ENCODE measurements around the gene STXBP4.

STXBP4 gene

GRCh38 chr17:54968988-54969332, 395 bp downstream of the STXBP4 start:
- peak overlapping the region; percentile 77 for H4K91ac ChIP-seq (ENCODE audit: low read depth, low read length)

DNA sequence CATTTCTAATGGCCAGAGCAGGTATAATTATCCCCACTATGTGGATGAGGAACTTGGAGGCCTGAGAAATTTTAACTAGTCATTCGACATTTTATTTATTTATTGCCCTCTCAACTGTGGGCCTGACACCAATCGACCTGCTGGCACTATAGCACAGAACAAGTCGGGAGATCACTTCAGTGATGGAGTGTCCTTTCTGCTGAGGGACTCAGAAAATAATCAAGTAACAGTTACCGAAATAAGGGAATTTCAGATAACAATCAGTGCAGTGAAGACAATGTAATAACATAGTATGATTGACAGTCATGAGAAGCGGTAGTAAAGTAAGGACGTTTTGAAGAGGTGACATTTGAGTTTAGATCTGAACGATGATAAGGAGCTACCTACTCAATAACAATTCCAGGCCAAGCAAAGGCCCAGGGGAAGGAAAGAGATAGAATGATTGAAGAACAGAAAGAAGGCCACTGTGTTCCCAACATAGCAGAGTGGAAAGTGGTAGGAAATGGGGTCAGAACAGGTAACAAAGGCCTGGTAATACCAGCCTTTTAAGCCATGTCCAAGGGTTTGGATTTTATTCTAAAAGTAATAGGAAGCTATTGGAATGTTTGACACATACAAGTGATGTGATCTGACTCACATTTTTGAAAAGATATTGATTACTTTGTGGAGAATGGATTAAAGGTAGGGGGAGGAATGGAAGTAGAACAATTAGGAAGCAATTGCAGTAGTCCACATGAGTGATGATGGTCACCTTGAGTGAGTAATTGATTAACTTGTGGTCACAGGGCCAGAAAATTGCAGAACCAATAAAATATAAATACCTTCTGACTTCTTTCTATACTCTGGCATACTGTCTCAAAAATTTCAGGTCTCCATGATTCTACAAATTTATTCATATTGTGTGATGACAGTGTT, 1.4 kb downstream of the STXBP4 start:
- no peak overlapping the region for H2AFZ ChIP-seq (ENCODE audit: insufficient read depth, low read length, poor library complexity)
- no peak for DNase-seq

More at GRCh38 chr17:54968988-54969332, 395 bp downstream of the STXBP4 start:
- H3K23ac ChIP-seq (ENCODE audit: low read length), result no peak overlapping the region
- peaks cover 8% of the 10 kb centered on the region for H3K79me1 ChIP-seq (ENCODE audit: low read length)
- peak overlapping the region; percentile 15 for H2BK12ac ChIP-seq (ENCODE audit: low read length)
- peak overlapping the region; percentile 93 for H3K4me3 ChIP-seq (ENCODE audit: low read depth, low read length)
- peak overlapping the region; percentile 96 for H3K9ac ChIP-seq (ENCODE audit: low read length)
- H2BK5ac ChIP-seq (ENCODE audit: low read depth, low read length, poor library complexity), result peak overlapping the region; percentile 52
- DNase-seq, result no peak
- H3K14ac ChIP-seq (ENCODE audit: low read length), result peak overlapping the region; percentile 63
- H3K9me3 ChIP-seq (ENCODE audit: insufficient read depth, low read depth, low read length), result no peaks in the 10 kb centered on the region
- peak overlapping the region; percentile 60 for H4K12ac ChIP-seq (ENCODE audit: low read depth, low read length)
- peaks cover 0 to 4% of the 10 kb centered on the region in 2 experiments for H3K4me1 ChIP-seq (ENCODE audit: control insufficient read depth in 1 of 2, insufficient read depth in 2 of 2, low read length in 2 of 2)
- no CpG with 5 or more reads among the region's 13 CpGs for WGBS (ENCODE audit: extremely low coverage, insufficient coverage, insufficient read length)
- peak overlapping the region; percentile 86 for H4K8ac ChIP-seq (ENCODE audit: low read depth, low read length)
- peak overlapping the region; percentile 52 for H2BK120ac ChIP-seq (ENCODE audit: insufficient read depth, low read length, poor library complexity)
- no peak overlapping the region for H2AK5ac ChIP-seq (ENCODE audit: low read length)
- H3K36me3 ChIP-seq (ENCODE audit: control insufficient read depth in 1 of 2, insufficient read depth in 2 of 2, low read length in 2 of 2), result peaks cover 0 to 4% of the 10 kb centered on the region in 2 experiments
- peaks cover 8% of the 10 kb centered on the region for H3K79me2 ChIP-seq (ENCODE audit: control insufficient read depth, insufficient read depth, low read length, poor library complexity)
- H3K4ac ChIP-seq (ENCODE audit: low read depth, low read length), result no peak overlapping the region
- H3K4me2 ChIP-seq (ENCODE audit: low read length), result peak overlapping the region; percentile 67
- H3K27me3 ChIP-seq (ENCODE audit: insufficient read depth, low read length), result no peaks in the 10 kb centered on the region
- peak overlapping the region; percentile 80 for H3K18ac ChIP-seq (ENCODE audit: low read length)
- H3K27ac ChIP-seq (ENCODE audit: low read depth, low read length), result peak overlapping the region; percentile 21
- peak overlapping the region; percentile 89 for H2AFZ ChIP-seq (ENCODE audit: insufficient read depth, low read length, poor library complexity)

GRCh38 chr17:54971147-54971546, 2.6 kb downstream of the STXBP4 start:
- H3K14ac ChIP-seq (ENCODE audit: low read length), result no peak overlapping the region
- H3K27ac ChIP-seq (ENCODE audit: low read depth, low read length), result no peak overlapping the region
- H2AK5ac ChIP-seq (ENCODE audit: low read length), result no peak overlapping the region
- no peak overlapping the region for H3K18ac ChIP-seq (ENCODE audit: low read length)
- no peak overlapping the region for H4K8ac ChIP-seq (ENCODE audit: low read depth, low read length)
- no peak overlapping the region for H4K12ac ChIP-seq (ENCODE audit: low read depth, low read length)
- no peak overlapping the region for H3K9ac ChIP-seq (ENCODE audit: low read length)
- no peak overlapping the region for H2BK12ac ChIP-seq (ENCODE audit: low read length)
- H4K91ac ChIP-seq (ENCODE audit: low read depth, low read length), result no peak overlapping the region
- H3K36me3 ChIP-seq (ENCODE audit: control insufficient read depth in 1 of 2, insufficient read depth in 2 of 2, low read length in 2 of 2), result no peaks in the 10 kb centered on the region
- H3K4me1 ChIP-seq (ENCODE audit: control insufficient read depth in 1 of 2, insufficient read depth in 2 of 2, low read length in 2 of 2), result peaks cover 0 to 4% of the 10 kb centered on the region in 2 experiments
- H3K23ac ChIP-seq (ENCODE audit: low read length), result no peak overlapping the region
- H3K4ac ChIP-seq (ENCODE audit: low read depth, low read length), result no peak overlapping the region
- peaks cover 8% of the 10 kb centered on the region for H3K79me2 ChIP-seq (ENCODE audit: control insufficient read depth, insufficient read depth, low read length, poor library complexity)
- no peak overlapping the region for H3K4me3 ChIP-seq (ENCODE audit: low read depth, low read length)
- peaks cover 8% of the 10 kb centered on the region for H3K79me1 ChIP-seq (ENCODE audit: low read length)
- no peaks in the 10 kb centered on the region for H3K9me3 ChIP-seq (ENCODE audit: insufficient read depth, low read depth, low read length)
- H2BK5ac ChIP-seq (ENCODE audit: low read depth, low read length, poor library complexity), result no peak overlapping the region
- H3K4me2 ChIP-seq (ENCODE audit: low read length), result no peak overlapping the region
- H2AFZ ChIP-seq (ENCODE audit: insufficient read depth, low read length, poor library complexity), result no peak overlapping the region
- H3K27me3 ChIP-seq (ENCODE audit: insufficient read depth, low read length), result no peaks in the 10 kb centered on the region
- DNase-seq, result no peak
- no peak overlapping the region for H2BK120ac ChIP-seq (ENCODE audit: insufficient read depth, low read length, poor library complexity)

More for the DNA sequence above, 1.4 kb downstream of the STXBP4 start:
- Histone ChIP-seq H3K9me3 (ENCODE audit: insufficient read depth, low read depth, low read length) (no peaks in the 10 kb centered on the region), H3K4ac (ENCODE audit: low read depth, low read length) (peak overlapping the region; percentile 9), H2AK5ac (ENCODE audit: low read length) (no peak overlapping the region), H3K18ac (ENCODE audit: low read length) (no peak overlapping the region), H3K4me2 (ENCODE audit: low read length) (peak overlapping the region; percentile 67), H2BK120ac (ENCODE audit: insufficient read depth, low read length, poor library complexity) (no peak overlapping the region), H3K4me3 (ENCODE audit: low read depth, low read length) (no peak overlapping the region), H3K27ac (ENCODE audit: low read depth, low read length) (no peak overlapping the region), H3K79me1 (ENCODE audit: low read length) (peaks cover 8% of the 10 kb centered on the region), H3K14ac (ENCODE audit: low read length) (no peak overlapping the region), H3K9ac (ENCODE audit: low read length) (no peak overlapping the region), H2BK5ac (ENCODE audit: low read depth, low read length, poor library complexity) (no peak overlapping the region), H3K4me1 (ENCODE audit: control insufficient read depth in 1 of 2, insufficient read depth in 2 of 2, low read length in 2 of 2) (peaks cover 0 to 4% of the 10 kb centered on the region in 2 experiments), H3K36me3 (ENCODE audit: control insufficient read depth in 1 of 2, insufficient read depth in 2 of 2, low read length in 2 of 2) (peaks cover 0 to 4% of the 10 kb centered on the region in 2 experiments), H4K12ac (ENCODE audit: low read depth, low read length) (no peak overlapping the region), H4K91ac (ENCODE audit: low read depth, low read length) (no peak overlapping the region), H2BK12ac (ENCODE audit: low read length) (no peak overlapping the region), H3K79me2 (ENCODE audit: control insufficient read depth, insufficient read depth, low read length, poor library complexity) (peaks cover 8% of the 10 kb centered on the region), H3K27me3 (ENCODE audit: insufficient read depth, low read length) (no peaks in the 10 kb centered on the region), H3K23ac (ENCODE audit: low read length) (no peak overlapping the region), H4K8ac (ENCODE audit: low read depth, low read length) (no peak overlapping the region)
- WGBS (ENCODE audit: extremely low coverage, insufficient coverage, insufficient read length), result no CpG with 5 or more reads among the region's 7 CpGs

- no peak overlapping the region for H3K4me3 ChIP-seq (ENCODE audit: low read depth, low read length)
- no peak overlapping the region for H3K18ac ChIP-seq (ENCODE audit: low read length)
- no peak overlapping the region for H4K8ac ChIP-seq (ENCODE audit: low read depth, low read length)
- H3K79me2 ChIP-seq (ENCODE audit: control insufficient read depth, insufficient read depth, low read length, poor library complexity), result peaks cover 8% of the 10 kb centered on the region
- H2AFZ ChIP-seq (ENCODE audit: insufficient read depth, low read length, poor library complexity), result no peak overlapping the region
- H2BK5ac ChIP-seq (ENCODE audit: low read depth, low read length, poor library complexity), result no peak overlapping the region
- H3K14ac ChIP-seq (ENCODE audit: low read length), result no peak overlapping the region
- H4K91ac ChIP-seq (ENCODE audit: low read depth, low read length), result no peak overlapping the region
- H3K4me2 ChIP-seq (ENCODE audit: low read length), result no peak overlapping the region
- H3K9me3 ChIP-seq (ENCODE audit: insufficient read depth, low read depth, low read length), result no peaks in the 10 kb centered on the region
- no peaks in the 10 kb centered on the region for H3K27me3 ChIP-seq (ENCODE audit: insufficient read depth, low read length)
- no peak overlapping the region for H2BK120ac ChIP-seq (ENCODE audit: insufficient read depth, low read length, poor library complexity)
- no peak overlapping the region for H2BK12ac ChIP-seq (ENCODE audit: low read length)
- H3K27ac ChIP-seq (ENCODE audit: low read depth, low read length), result no peak overlapping the region
- no CpG with 5 or more reads among the region's 3 CpGs for WGBS (ENCODE audit: extremely low coverage, insufficient coverage, insufficient read length)
- H3K79me1 ChIP-seq (ENCODE audit: low read length), result peaks cover 8% of the 10 kb centered on the region
- DNase-seq, result no peak
- no peak overlapping the region for H3K4ac ChIP-seq (ENCODE audit: low read depth, low read length)
- no peaks in the 10 kb centered on the region for H3K36me3 ChIP-seq (ENCODE audit: control insufficient read depth in 1 of 2, insufficient read depth in 2 of 2, low read length in 2 of 2)
- H3K23ac ChIP-seq (ENCODE audit: low read length), result no peak overlapping the region
- H3K9ac ChIP-seq (ENCODE audit: low read length), result no peak overlapping the region
- H4K12ac ChIP-seq (ENCODE audit: low read depth, low read length), result no peak overlapping the region
- H2AK5ac ChIP-seq (ENCODE audit: low read length), result no peak overlapping the region
- peaks cover 0 to 4% of the 10 kb centered on the region in 2 experiments for H3K4me1 ChIP-seq (ENCODE audit: control insufficient read depth in 1 of 2, insufficient read depth in 2 of 2, low read length in 2 of 2)
These were observed 3.3 kb downstream of the STXBP4 start for GRCh38 chr17:54971901-54972300.

All from trophoblast cell (in vitro differentiated cells and primary cell).